GM12878 (cell line): Measurements from ENCODE around the gene SSU72. TPM values are rescaled to one million over a fixed set of nuclear protein-coding genes. Genes with fewer than 3 reads are reported as not detected.

Experiments
- ATAC-seq: fragments of 200-7000 bp; cut with Tn5 transposase; 3 replicates; pipeline ENCODE4 v1.9.1; 2020; ENCODE audit warnings: mild to moderate bottlenecking, moderate library complexity
- BruUV-seq: library from RNA; stranded (reverse); fragments of 400-500 nt; replicated peaks from 2 replicates; lab custom pipeline; 2021; lab: Mats Ljungman, UMichigan
- CTCF ChIA-PET: fragments of 300-600 bp; sonication (Branson Sonifier 250); formaldehyde crosslinking; extraction: SDS; loops from one replicate; lab custom pipeline; 2021; ENCODE audit warnings: inconsistent platforms; lab: Yijun Ruan, JAX
- POLR2A ChIA-PET: fragments of 350-600 bp; formaldehyde crosslinking; extraction: SDS; loops from one replicate; lab custom pipeline; 2021; ENCODE audit warnings: inconsistent platforms; lab: Charles Lee
- RAD21 ChIA-PET: fragments of 300-600 bp; sonication (Branson Sonifier 250); formaldehyde crosslinking; loops from one replicate; lab custom pipeline; 2023; ENCODE audit warnings: antibody characterized with exemption; ENCODE audit not compliant: unreplicated experiment; lab: Charles Lee
- SMC1A ChIA-PET: fragments of 300-600 bp; sonication (Branson Sonifier 250); formaldehyde crosslinking; loops from one replicate; lab custom pipeline; 2023; ENCODE audit not compliant: unreplicated experiment, uncharacterized antibody; lab: Charles Lee
- DNase-seq: peaks from one replicate; pipeline ENCODE4 v3.0.0-alpha.2; 2011; ENCODE audit warnings: low read depth, low spot score
- FAIRE-seq: peaks from 3 replicates; lab custom pipeline; 2011; peaks lifted over from hg19 to GRCh38; lab: Jason Lieb, UNC
- H2AFZ ChIP-seq: 2 replicates; pipeline ENCODE4 v1.6.0; 2011; ENCODE audit warnings: low read depth, low read length, control low read depth; ENCODE audit not compliant: control insufficient read depth
- H3K27ac ChIP-seq: 2 replicates; pipeline ENCODE4 v1.5.1; 2011; ENCODE audit warnings: control low read depth; ENCODE audit not compliant: control insufficient read depth, insufficient read depth
- H3K27me3 ChIP-seq, 2 experiments: replicated peaks in 1 of 2; 2 replicates each; pipeline versions ENCODE4 v1.6.0 to v1.6.1; 2011; ENCODE audit warnings: low read length in 1 of 2; ENCODE audit not compliant: control insufficient read depth in 2 of 2, insufficient read depth in 2 of 2
- H3K36me3 ChIP-seq, 2 experiments: 2 replicates each; pipeline ENCODE4 v1.5.1; 2011; ENCODE audit warnings: low read length in 1 of 2; ENCODE audit not compliant: control insufficient read depth in 2 of 2, insufficient read depth in 2 of 2
- H3K4me1 ChIP-seq: 2 replicates; pipeline ENCODE4 v1.6.1; 2011; ENCODE audit warnings: mild to moderate bottlenecking, low read length, moderate library complexity, mixed read lengths; ENCODE audit not compliant: control insufficient read depth, insufficient read depth
- H3K4me2 ChIP-seq: 2 replicates; pipeline ENCODE4 v1.6.0; 2011; ENCODE audit warnings: control low read depth; ENCODE audit not compliant: control insufficient read depth, insufficient read depth
- H3K4me3 ChIP-seq: fragments of 200-600 bp; sonication (generic); 2 replicates; pipeline ENCODE4 v1.5.1; 2016
- H3K79me2 ChIP-seq: 2 replicates; pipeline ENCODE4 v1.6.0; 2011; ENCODE audit warnings: low read length; ENCODE audit not compliant: control insufficient read depth, insufficient read depth
- H3K9ac ChIP-seq: 2 replicates; pipeline ENCODE4 v1.8.0; 2011; ENCODE audit warnings: low read length, control low read depth, mixed read lengths; ENCODE audit not compliant: control insufficient read depth, insufficient read depth
- H3K9me3 ChIP-seq: replicated peaks from 3 replicates; pipeline ENCODE4 v1.5.1; 2011; ENCODE audit warnings: mild to moderate bottlenecking, low read length; ENCODE audit not compliant: control insufficient read depth, insufficient read depth
- H4K20me1 ChIP-seq: 2 replicates; pipeline ENCODE4 v1.6.0; 2011; ENCODE audit not compliant: control insufficient read depth, insufficient read depth
- BMI1 ChIP-seq: fragments of 450-650 bp; IDR thresholded peaks from 2 replicates; pipeline ENCODE4 v1.6.1; 2016; ENCODE audit warnings: mild to moderate bottlenecking, moderate library complexity, borderline replicate concordance
- CBFB ChIP-seq: IDR thresholded peaks from 2 replicates; pipeline ENCODE4 v1.6.1; 2016; ENCODE audit warnings: antibody characterized with exemption, low read depth
- CEBPB ChIP-seq, 2 experiments: fragments of 150-350 bp in 1 of 2; IDR thresholded peaks; 2 replicates each; pipeline ENCODE4 v1.6.1; 2012 to 2014; ENCODE audit warnings: low read depth in 2 of 2, low read length in 2 of 2, borderline replicate concordance in 1 of 2, inconsistent platforms in 1 of 2
- MTA2 ChIP-seq: fragments of 450-650 bp; IDR thresholded peaks from 2 replicates; pipeline ENCODE4 v1.6.1; 2016; ENCODE audit warnings: low read depth, mild to moderate bottlenecking, moderate library complexity
- NFYB ChIP-seq: IDR thresholded peaks from 2 replicates; pipeline ENCODE4 v1.6.1; 2011; ENCODE audit warnings: low read depth, mild to moderate bottlenecking, low read length, improper control_type of control experiment, moderate library complexity; ENCODE audit not compliant: insufficient read depth
- POLR2AphosphoS5 ChIP-seq: IDR thresholded peaks from 2 replicates; pipeline ENCODE4 v1.6.1; 2011; ENCODE audit warnings: mild to moderate bottlenecking, low read length, inconsistent platforms
- RFX5 ChIP-seq: IDR thresholded peaks from 2 replicates; pipeline ENCODE4 v1.6.1; 2011; ENCODE audit warnings: low read depth, low read length, improper control_type of control experiment
- SMAD1 ChIP-seq: fragments of 450-650 bp; IDR thresholded peaks from 2 replicates; pipeline ENCODE4 v1.6.1; 2018; ENCODE audit warnings: mild to moderate bottlenecking, low read depth; ENCODE audit not compliant: partially characterized antibody
- TCF12 ChIP-seq: IDR thresholded peaks from 2 replicates; pipeline ENCODE4 v1.6.1; 2011; ENCODE audit warnings: low read depth, mild to moderate bottlenecking, low read length
- TCF3 ChIP-seq: IDR thresholded peaks from 2 replicates; pipeline ENCODE4 v1.6.1; 2012; ENCODE audit warnings: low read depth, mild to moderate bottlenecking, low read length, borderline replicate concordance; ENCODE audit not compliant: insufficient read depth
- ZNF207 ChIP-seq: fragments of 450-650 bp; IDR thresholded peaks from 2 replicates; pipeline ENCODE4 v1.6.1; 2014; ENCODE audit warnings: antibody characterized with exemption, mild to moderate bottlenecking, borderline replicate concordance
- ZNF24 ChIP-seq: fragments of 450-650 bp; IDR thresholded peaks from 2 replicates; pipeline ENCODE4 v1.6.1; 2017; ENCODE audit warnings: antibody characterized with exemption, mild to moderate bottlenecking
- WGBS: methylation state at CpG from one replicate; pipeline ENCODE4 v1.1.6; 2016; ENCODE audit warnings: low lambda C conversion rate; ENCODE audit not compliant: insufficient replicate concordance, insufficient coverage; ENCODE audit errors: missing lambda C conversion rate; 5-methylcytosine and 5-hydroxymethylcytosine counted together
- in situ Hi-C: fragments of 300-500 bp; cut with MboI; formaldehyde crosslinking; loops from 9 replicates; pipeline ENCODE4 v1.14.3; 2018; ENCODE audit warnings: mixed read lengths
- intact Hi-C: fragments of 100-400 bp; cut with micrococcal nuclease; formaldehyde crosslinking; loops from one replicate; pipeline ENCODE4 v1.14.2; 2022; ENCODE audit not compliant: unreplicated experiment
- polyA plus RNA-seq, 11 experiments: library from polyadenylated mRNA; depleted of rRNA in 4 of 11; unstranded in 6 of 11; stranded (reverse) in 5 of 11; fragments of >200 nt; fragmentation: Nextera tagmentation in 4 of 11; fragmentation: Illumina TruSeq in 1 of 11; extraction: Ambion mirVana in 4 of 11; extraction: Trizol in 1 of 11; gene quantifications; 1 replicate in 1 of 11; 2 replicates in 10 of 11; pipeline versions ENCODE4 v1.2.1 to v1.2.3, GENCODE V29; 2011 to 2016; ENCODE audit warnings: inconsistent platforms in 2 of 11, missing spikeins in 2 of 11, low read depth in 1 of 11
- total RNA-seq, 4 experiments: library from RNA; depleted of rRNA in 3 of 4; stranded (reverse); fragments of >200 nt in 3 of 4; fragmentation: Illumina TruSeq in 1 of 4; extraction: Trizol in 1 of 4; gene quantifications; 2 replicates each; pipeline versions ENCODE4 v1.2.1 to v1.2.3, GENCODE V29; 2013 to 2021
- TF ChIP-seq, protein P1 (sequence below): fragments of 450-650 bp; formaldehyde crosslinking; IDR thresholded peaks from 2 replicates; pipeline ENCODE4 v1.4.0; 2022; ENCODE audit warnings: mild to moderate bottlenecking, moderate library complexity

SSU72 gene
- total and polyA plus RNA-seq, 10 of the 15 experiments (the other 5 are each of a cell fraction or from before 2014, with no cell fraction given), result 28.6 to 172 (median 67.7) TPM

DNA sequence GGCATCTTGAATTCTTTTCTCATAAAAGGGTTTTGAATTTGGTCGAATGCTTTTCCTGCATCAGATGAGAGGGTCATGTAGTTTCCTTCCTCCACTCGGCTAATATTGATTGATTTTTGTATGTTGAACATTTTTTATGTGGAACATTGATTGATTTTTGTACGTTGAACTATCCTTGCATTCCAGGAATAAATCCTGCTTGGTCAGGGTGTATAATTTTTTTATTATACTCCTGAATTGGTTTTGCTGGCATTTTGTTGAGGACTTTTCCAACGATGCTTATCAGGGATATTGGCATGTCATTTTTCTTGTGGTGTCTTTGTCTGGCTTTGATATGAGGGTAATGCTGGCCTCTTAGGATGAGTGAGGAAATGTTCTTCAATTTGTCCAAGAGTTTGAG is 42.7 kb downstream of the SSU72 start:
- RAD21 ChIA-PET, result no interaction called here
- in situ Hi-C loops, result no loop called here
- H3K27ac ChIP-seq, result no peak overlapping the region
- 89% methylated on average over 4 of the region's 4 CpGs for WGBS
- no peaks in the 10 kb centered on the region for H3K27me3 ChIP-seq
- DNase-seq (no peak), ATAC-seq (no peak)
- H3K4me3 ChIP-seq, result no peak overlapping the region
- CTCF ChIA-PET, result no interaction called here
- POLR2A ChIA-PET, result no interaction called here
- SMC1A ChIA-PET, result no interaction called here
- no peaks in the 10 kb centered on the region for H4K20me1 ChIP-seq
- no peaks in the 10 kb centered on the region for H3K4me1 ChIP-seq
- H3K36me3 ChIP-seq, result peaks cover 11 to 16% of the 10 kb centered on the region in 2 experiments
- no peaks in the 10 kb centered on the region for H3K79me2 ChIP-seq
- no peak for TF ChIP-seq ZNF207
- TF ChIP-seq SMAD1, result no peak
- TF ChIP-seq CEBPB (IDR thresholded peaks at IDR 0.05; ENCODE audit: borderline replicate concordance in 1 of 2, low read depth in 2 of 2, low read length in 2 of 2), result no peak
- TF ChIP-seq CBFB, result no peak
- no peak for TF ChIP-seq NFYB
- no peak for TF ChIP-seq MTA2
- TF ChIP-seq, protein P1, sequence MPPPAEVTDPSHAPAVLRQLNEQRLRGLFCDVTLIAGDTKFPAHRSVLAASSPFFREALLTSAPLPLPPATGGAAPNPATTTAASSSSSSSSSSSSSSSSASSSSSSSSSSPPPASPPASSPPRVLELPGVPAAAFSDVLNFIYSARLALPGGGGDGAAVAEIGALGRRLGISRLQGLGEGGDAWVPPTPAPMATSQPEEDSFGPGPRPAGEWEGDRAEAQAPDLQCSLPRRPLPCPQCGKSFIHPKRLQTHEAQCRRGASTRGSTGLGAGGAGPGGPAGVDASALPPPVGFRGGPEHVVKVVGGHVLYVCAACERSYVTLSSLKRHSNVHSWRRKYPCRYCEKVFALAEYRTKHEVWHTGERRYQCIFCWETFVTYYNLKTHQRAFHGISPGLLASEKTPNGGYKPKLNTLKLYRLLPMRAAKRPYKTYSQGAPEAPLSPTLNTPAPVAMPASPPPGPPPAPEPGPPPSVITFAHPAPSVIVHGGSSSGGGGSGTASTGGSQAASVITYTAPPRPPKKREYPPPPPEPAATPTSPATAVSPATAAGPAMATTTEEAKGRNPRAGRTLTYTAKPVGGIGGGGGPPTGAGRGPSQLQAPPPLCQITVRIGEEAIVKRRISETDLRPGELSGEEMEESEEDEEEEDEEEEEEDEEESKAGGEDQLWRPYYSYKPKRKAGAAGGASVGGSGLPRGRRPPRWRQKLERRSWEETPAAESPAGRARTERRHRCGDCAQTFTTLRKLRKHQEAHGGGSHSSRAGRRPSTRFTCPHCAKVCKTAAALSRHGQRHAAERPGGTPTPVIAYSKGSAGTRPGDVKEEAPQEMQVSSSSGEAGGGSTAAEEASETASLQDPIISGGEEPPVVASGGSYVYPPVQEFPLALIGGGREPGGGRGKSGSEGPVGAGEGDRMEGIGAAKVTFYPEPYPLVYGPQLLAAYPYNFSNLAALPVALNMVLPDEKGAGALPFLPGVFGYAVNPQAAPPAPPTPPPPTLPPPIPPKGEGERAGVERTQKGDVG (CRISPR knock-in tag), result no peak
- no peak for TF ChIP-seq BMI1
- no peak for TF ChIP-seq TCF3
- no peak for TF ChIP-seq POLR2AphosphoS5
- no peak for TF ChIP-seq RFX5
- TF ChIP-seq TCF12, result no peak
- no peak for TF ChIP-seq ZNF24
- TF ChIP-seq, all 136 proteins: peak for 0
- BruUV-seq, result no TSS peak
- no peak overlapping the region for H2AFZ ChIP-seq
- intact Hi-C loops, result no loop called here
- H3K9ac ChIP-seq, result no peak overlapping the region
- no peak for FAIRE-seq
- no peak overlapping the region for H3K4me2 ChIP-seq
- no peaks in the 10 kb centered on the region; the same call in 1 of the 3 replicates for H3K9me3 ChIP-seq
